ENCODE data around the gene NRF1. TPM values are rescaled to one million over a fixed set of nuclear protein-coding genes. Genes with fewer than 3 reads are reported as not detected.

NRF1 gene
- total and polyA plus RNA-seq, 2 of the 13 experiments (the other 11 are each of a cell fraction or from before 2014, with no cell fraction given), result 9.3 to 10.1 TPM

GRCh38 chr7:129642871-129643549, 31.5 kb downstream of the NRF1 start:
- CTCF ChIA-PET (ENCODE audit: low intra/inter-chr PET ratio, low total read pairs), result interaction anchor here (2.1 kb wide), 1 partner anchor 275 kb away, joined by 14 read pairs; no protein-coding TSS in a partner anchor
- BruUV-seq (replicated peaks), result no TSS peak
- intact Hi-C loops (cut with micrococcal nuclease; ENCODE audit: unreplicated experiment) (loop anchor here (10.0 kb wide), 1 partner anchor 278 kb away; no protein-coding TSS in a partner anchor), in situ Hi-C loops (cut with HindIII; ENCODE audit: extremely low pct_ligation_motif_present, low pct_unique_long_range_greater_than_20kb) (loop anchor here (25.0 kb wide), 1 partner anchor 281 kb away; no protein-coding TSS in a partner anchor)
- no peak for DNase-seq (ENCODE audit: low spot score)
- FAIRE-seq, result no peak
- H3K4me2 ChIP-seq (ENCODE audit: low read depth, low read length), result no peak overlapping the region
- H3K36me3 ChIP-seq (replicated peaks in 1 of 2; ENCODE audit: control insufficient read depth in 1 of 2, insufficient read depth in 2 of 2, low read length in 2 of 2), result 0 out of 5 replicates have a peak, but pooled peaks cover 0 to 1% of the 10 kb centered on the region in 2 experiments
- TF ChIP-seq PAX8 (CRISPR knock-in tag; IDR thresholded peaks at IDR 0.05; ENCODE audit: borderline replicate concordance), result no peak
- ATAC-seq, result no peak
- no peak overlapping the region for H3K9ac ChIP-seq (ENCODE audit: insufficient read depth, low read depth, low read length)
- no peak overlapping the region for H3K4me3 ChIP-seq (replicated peaks in 1 of 3; ENCODE audit: insufficient read depth in 1 of 3, low read depth in 2 of 3, low read length in 3 of 3)
- H3K27ac ChIP-seq (ENCODE audit: extremely low read length, insufficient read depth, low read length), result no peak overlapping the region
- H3K4me1 ChIP-seq (ENCODE audit: insufficient read depth, low read length), result no peaks in the 10 kb centered on the region
- no peaks in the 10 kb centered on the region for H4K20me1 ChIP-seq (ENCODE audit: insufficient read depth, low read length)
- POLR2A ChIA-PET, result interaction anchor here (3.0 kb wide), 1 partner anchor 31 kb away, joined by 6 read pairs; the partner anchor contains the start of gene NRF1
- peaks cover 2% of the 10 kb centered on the region for H3K79me2 ChIP-seq (ENCODE audit: insufficient read depth, low read length)
- H2AFZ ChIP-seq (ENCODE audit: low read length), result no peak overlapping the region
- 96% methylated on average over 4 of the region's 4 CpGs for WGBS (ENCODE audit: low lambda C conversion rate)
- no peaks in the 10 kb centered on the region for H3K9me3 ChIP-seq (ENCODE audit: low read length)
- no peaks in the 10 kb centered on the region for H3K27me3 ChIP-seq (ENCODE audit: control insufficient read depth in 1 of 2, insufficient read depth in 2 of 2, low read length in 2 of 2)

- H3K27me3 ChIP-seq (ENCODE audit: control insufficient read depth in 1 of 2, insufficient read depth in 2 of 2, low read length in 2 of 2), result no peaks in the 10 kb centered on the region
- H4K20me1 ChIP-seq (ENCODE audit: insufficient read depth, low read length), result no peaks in the 10 kb centered on the region
- H3K9ac ChIP-seq (ENCODE audit: insufficient read depth, low read depth, low read length), result no peak overlapping the region
- in situ Hi-C loops (cut with HindIII; ENCODE audit: extremely low pct_ligation_motif_present, low pct_unique_long_range_greater_than_20kb), result loop anchor here (25.0 kb wide), 1 partner anchor 281 kb away; no protein-coding TSS in a partner anchor
- no peak overlapping the region for H3K27ac ChIP-seq (ENCODE audit: extremely low read length, insufficient read depth, low read length)
- 0 out of 5 replicates have a peak, but pooled peaks cover 0 to 1% of the 10 kb centered on the region in 2 experiments for H3K36me3 ChIP-seq (replicated peaks in 1 of 2; ENCODE audit: control insufficient read depth in 1 of 2, insufficient read depth in 2 of 2, low read length in 2 of 2)
- no peak for DNase-seq (ENCODE audit: low spot score)
- POLR2A ChIA-PET, result interaction anchor here (3.0 kb wide), 1 partner anchor 32 kb away, joined by 6 read pairs; the partner anchor contains the start of gene NRF1
- no TSS peak for BruUV-seq (replicated peaks)
- H3K9me3 ChIP-seq (ENCODE audit: low read length), result no peaks in the 10 kb centered on the region
- H2AFZ ChIP-seq (ENCODE audit: low read length), result no peak overlapping the region
- intact Hi-C loops (cut with micrococcal nuclease; ENCODE audit: unreplicated experiment), result loop anchor here (1.0 to 10.0 kb wide), 3 partner anchors 61 to 279 kb away; no protein-coding TSS in a partner anchor
- no peak for FAIRE-seq
- no peaks in the 10 kb centered on the region for H3K4me1 ChIP-seq (ENCODE audit: insufficient read depth, low read length)
- no peak overlapping the region for H3K4me3 ChIP-seq (replicated peaks in 1 of 3; ENCODE audit: insufficient read depth in 1 of 3, low read depth in 2 of 3, low read length in 3 of 3)
- H3K4me2 ChIP-seq (ENCODE audit: low read depth, low read length), result no peak overlapping the region
- peaks cover 2% of the 10 kb centered on the region for H3K79me2 ChIP-seq (ENCODE audit: insufficient read depth, low read length)
- CTCF ChIA-PET (ENCODE audit: low intra/inter-chr PET ratio, low total read pairs), result interaction anchor here (1.2 to 2.1 kb wide), 3 partner anchors 31 to 300 kb away, joined by 4 to 14 read pairs (median 4); no protein-coding TSS in a partner anchor
- 95% methylated on average over 6 of the region's 6 CpGs for WGBS (ENCODE audit: low lambda C conversion rate)
- no peak for ATAC-seq
- TF ChIP-seq CREBL2 (CRISPR knock-in tag; IDR thresholded peaks at IDR 0.05; ENCODE audit: borderline replicate concordance) (no peak), KMT2A (CRISPR knock-in tag; IDR thresholded peaks at IDR 0.05) (no peak), GFI1 (CRISPR knock-in tag; IDR thresholded peaks at IDR 0.05; ENCODE audit: borderline replicate concordance) (no peak), MEF2D (CRISPR knock-in tag; IDR thresholded peaks at IDR 0.05) (no peak), SAP130 (CRISPR knock-in tag; IDR thresholded peaks at IDR 0.05; ENCODE audit: low read depth) (no peak), DR1 (CRISPR knock-in tag; IDR thresholded peaks at IDR 0.05) (no peak), FOSL2 (CRISPR knock-in tag; IDR thresholded peaks at IDR 0.05) (no peak), SP5 (CRISPR knock-in tag; IDR thresholded peaks at IDR 0.05; ENCODE audit: borderline replicate concordance, low read depth) (no peak), SP140L (CRISPR knock-in tag; IDR thresholded peaks at IDR 0.05; ENCODE audit: borderline replicate concordance) (no peak), ZNF530 (CRISPR knock-in tag; IDR thresholded peaks at IDR 0.05; ENCODE audit: low read depth) (no peak), ZNF891 (CRISPR knock-in tag; IDR thresholded peaks at IDR 0.05) (no peak), ZNF430 (CRISPR knock-in tag; IDR thresholded peaks at IDR 0.05) (no peak), ZSCAN21 (CRISPR knock-in tag; IDR thresholded peaks at IDR 0.05; ENCODE audit: borderline replicate concordance) (no peak)
- TF ChIP-seq, protein P1, sequence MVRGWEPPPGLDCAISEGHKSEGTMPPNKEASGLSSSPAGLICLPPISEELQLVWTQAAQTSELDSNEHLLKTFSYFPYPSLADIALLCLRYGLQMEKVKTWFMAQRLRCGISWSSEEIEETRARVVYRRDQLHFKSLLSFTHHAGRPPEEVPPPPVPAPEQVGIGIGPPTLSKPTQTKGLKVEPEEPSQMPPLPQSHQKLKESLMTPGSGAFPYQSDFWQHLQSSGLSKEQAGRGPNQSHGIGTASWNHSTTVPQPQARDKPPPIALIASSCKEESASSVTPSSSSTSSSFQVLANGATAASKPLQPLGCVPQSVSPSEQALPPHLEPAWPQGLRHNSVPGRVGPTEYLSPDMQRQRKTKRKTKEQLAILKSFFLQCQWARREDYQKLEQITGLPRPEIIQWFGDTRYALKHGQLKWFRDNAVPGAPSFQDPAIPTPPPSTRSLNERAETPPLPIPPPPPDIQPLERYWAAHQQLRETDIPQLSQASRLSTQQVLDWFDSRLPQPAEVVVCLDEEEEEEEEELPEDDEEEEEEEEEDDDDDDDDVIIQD (CRISPR knock-in tag; IDR thresholded peaks at IDR 0.05; ENCODE audit: low read depth), result no peak
Measured at GRCh38 chr7:129643550-129644170, 32.1 kb downstream of the NRF1 start.
